Eye (tissue), 1 donor: ENCODE results near the gene BFSP2.
A peak's percentile ranks its signal among the peaks of the same experiment; 100 is the strongest.

Source experiments
- DNase-seq: peaks from one replicate; pipeline ENCODE4 v3.0.0-alpha.2; 2015

Gene BFSP2

GRCh38 chr3:133400006-133400515 is at the start of gene BFSP2:
BFSP2 (plus strand) TSS chr3:133400056; CDS start chr3:133400084, 28 bp downstream.
- no peak for DNase-seq

- DNase-seq: no peak
These were observed 45.1 kb upstream of the BFSP2 start for GRCh38 chr3:133354721-133355120.

DNA sequence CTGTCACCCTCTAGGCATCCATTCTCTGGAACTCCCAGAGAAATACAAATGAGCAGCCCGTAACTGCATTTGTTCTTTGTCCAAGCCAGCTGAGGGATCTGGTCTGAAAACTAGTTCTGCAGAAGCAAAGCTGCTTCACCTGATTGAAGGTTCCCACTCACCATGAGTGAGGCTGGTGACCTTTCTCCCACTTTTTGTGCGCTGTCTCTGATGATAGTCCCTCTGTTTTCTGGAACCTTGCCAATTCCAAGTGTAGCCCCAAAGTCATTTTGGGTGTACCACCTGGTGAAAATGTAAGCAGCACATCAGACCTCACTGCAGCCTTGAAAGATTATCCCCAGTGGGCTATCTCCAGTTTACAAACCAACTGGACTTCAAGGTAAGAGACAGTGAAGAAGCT is 39.4 kb upstream of the BFSP2 start:
- DNase-seq: no peak

- no peak for DNase-seq
These were observed 38.8 kb upstream of the BFSP2 start for GRCh38 chr3:133361011-133361410.

DNA sequence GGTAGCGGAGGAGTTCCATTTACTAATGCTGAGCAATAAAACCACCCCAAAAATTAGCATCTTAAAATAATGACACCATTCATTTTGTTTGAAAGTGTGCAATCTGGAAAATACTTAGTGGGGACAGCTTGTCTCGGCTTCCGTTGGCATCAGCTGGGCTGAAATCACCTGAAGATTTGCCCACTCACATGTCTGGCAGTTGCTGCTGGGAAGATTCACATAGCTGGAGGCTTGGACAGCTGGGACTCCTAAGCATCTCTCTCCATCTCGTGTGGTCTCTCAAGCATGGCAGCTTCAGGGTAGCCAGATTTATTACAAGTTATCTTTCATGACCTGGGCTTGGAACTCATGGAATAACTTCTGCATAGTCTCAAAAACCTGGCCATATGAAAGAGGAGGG is 38.4 kb upstream of the BFSP2 start:
- no peak for DNase-seq

DNA sequence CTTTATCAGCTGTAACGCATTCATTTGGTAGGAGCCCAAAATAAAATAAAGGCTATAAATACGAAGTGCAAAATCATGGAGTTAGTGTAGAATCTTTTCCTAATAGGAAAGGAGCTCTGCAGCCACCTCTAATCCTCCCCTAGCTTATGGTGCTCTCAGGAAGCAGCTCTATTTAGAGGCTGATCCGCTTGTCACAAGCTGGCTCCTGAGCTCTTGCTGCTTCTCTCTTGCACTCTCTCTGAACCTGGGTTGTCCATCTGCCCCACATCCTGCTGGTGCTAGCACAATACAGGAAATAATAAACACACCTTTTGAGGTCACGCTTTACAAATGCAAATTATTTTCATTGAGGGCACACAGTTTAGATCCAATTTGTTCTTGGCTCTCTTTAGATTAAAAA is 37.3 kb upstream of the BFSP2 start:
- no peak for DNase-seq

- no peak for DNase-seq
These were observed 35.2 kb upstream of the BFSP2 start for GRCh38 chr3:133364704-133365103.

GRCh38 chr3:133366921-133367320 is 32.9 kb upstream of the BFSP2 start:
- no peak for DNase-seq

- DNase-seq: no peak
These were observed 32.5 kb upstream of the BFSP2 start for GRCh38 chr3:133367403-133367802.

- DNase-seq: no peak
These were observed 31.9 kb upstream of the BFSP2 start for GRCh38 chr3:133367956-133368355.

DNA sequence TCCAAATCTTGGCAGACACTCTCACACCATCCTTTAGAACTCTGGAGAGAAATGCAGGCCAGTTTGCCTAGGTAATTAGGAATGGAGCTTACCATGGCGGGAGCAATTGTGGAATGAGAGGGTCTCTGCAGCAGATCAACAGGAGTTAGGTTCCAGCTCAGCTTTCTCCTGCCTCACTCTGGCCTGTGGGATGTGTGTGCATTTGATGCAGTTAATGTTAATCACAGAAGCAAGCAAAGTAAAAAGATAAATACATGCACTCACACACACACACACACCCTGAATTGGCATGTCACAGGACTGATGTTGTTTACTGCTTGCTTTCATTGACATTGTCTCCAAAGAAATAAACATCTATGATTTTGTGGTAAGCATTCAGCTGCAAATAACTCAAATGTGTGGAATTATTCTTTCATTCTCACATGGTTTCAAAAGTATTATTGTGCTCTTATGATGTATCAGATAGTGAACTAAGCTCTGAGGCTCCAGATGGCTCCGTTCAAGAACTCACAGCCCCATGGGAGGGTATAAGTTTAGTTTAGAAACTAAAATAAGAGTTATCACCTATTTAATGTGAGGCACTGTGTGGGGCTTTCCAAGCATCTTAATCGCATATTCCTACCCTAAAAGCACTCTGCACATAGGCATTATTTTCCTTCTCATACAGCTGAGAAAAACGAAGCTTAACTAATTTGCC is 31.3 kb upstream of the BFSP2 start:
- DNase-seq: no peak

DNA sequence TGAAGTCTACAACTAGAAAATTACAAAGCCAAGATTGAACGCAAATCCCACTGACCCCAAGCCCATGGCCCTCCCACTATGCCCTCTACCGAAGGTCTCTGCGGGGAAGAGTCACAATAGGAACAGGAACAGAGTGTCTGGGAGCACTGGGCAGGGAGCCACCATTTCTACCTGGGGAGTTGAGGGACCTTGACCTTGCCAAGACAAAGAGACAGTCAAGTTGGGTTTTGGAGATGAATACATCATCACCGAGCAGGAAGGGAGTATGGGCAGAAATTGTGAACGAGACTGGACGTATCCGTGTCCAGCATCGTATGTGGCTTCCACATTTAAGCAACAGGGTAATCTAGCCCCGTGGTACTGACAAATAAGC is 30.8 kb upstream of the BFSP2 start:
- no peak for DNase-seq

DNA sequence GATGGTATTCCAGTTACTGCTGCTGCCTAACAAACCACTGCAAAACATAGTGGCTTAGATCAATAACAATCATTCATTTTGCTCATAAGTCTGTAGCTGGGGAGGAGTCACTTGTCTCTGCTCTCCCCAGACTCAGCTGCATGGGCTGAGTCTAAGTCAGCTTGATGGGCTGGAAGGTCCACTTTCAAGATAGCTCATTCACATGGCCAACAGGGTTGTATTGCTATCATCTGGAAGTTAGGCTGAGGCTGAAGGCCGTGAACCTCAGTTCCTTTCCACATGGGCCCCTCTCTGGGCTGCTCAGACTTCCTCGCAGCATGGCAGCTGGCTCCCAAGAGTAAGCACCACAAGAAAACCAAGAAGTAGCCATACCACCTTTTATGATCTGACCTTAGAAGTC is 28.7 kb upstream of the BFSP2 start:
- DNase-seq: no peak

DNA sequence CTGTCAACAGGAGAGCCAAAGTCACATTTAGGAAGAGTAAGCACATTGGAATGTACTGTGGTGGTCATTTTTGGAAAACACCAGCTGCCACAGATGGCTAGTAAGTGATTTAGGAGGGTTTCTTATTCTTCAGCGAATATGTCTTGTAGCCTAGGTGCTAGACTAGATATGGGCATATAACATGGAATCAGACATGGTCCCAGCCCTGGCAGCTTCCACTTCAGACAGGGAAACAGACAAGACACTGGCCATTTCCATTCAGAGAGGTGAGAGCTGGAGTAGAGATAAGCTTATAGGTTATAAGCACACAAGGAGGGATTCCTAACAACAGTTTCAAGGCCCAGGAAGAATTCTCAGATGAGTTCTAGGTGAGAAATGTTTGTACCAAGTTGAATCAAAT is 28.2 kb upstream of the BFSP2 start:
- no peak for DNase-seq

DNA sequence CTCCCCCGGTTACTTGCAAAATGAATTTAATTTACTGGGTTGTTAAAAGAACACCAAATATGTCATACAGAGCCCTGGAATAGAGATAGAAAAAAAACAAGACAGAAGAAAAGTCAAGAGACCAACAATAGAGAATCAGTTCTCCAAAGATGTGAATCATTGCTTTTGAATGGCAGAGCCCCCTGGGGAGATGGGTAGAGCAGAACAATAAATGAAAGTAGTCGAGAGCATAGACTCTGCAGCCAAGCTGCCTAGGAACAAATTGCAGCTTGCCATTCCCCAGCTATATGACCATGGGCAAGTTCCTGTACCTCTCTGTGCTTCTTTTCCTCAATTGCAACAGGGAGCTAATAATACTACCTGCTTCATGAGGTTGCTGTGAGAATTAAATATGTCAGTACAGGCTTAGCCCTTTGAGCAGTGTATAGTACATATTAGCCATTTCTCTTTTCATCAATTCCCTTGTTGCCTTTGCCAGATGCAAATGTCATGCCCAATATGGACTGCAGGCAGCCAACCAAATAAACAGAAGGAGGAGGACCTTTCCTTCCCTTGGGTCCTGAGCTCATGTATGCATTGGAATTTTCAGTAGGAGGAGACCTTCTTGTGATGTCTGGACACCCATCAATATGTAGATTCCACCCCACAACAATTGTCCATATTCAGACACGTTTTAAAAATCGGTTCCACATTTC is 25.0 kb upstream of the BFSP2 start:
- DNase-seq: peak; percentile 51

DNA sequence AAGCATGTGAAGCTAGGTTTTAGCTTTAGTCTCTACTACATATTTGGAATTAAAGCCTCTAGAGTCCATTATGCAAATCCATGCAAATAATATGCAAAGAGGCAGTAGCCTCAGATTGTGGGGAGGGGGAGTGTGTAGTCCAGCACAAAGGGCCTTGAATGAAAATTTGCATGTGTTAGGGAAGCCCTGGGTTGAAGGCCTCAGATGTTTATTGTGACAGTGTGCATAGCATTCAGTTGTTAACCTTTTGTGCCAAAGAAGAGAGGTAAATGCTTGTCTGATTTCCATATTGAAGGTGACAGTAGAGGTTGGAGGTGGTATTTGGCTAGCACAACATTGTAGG is 24.5 kb upstream of the BFSP2 start:
- DNase-seq: no peak

DNA sequence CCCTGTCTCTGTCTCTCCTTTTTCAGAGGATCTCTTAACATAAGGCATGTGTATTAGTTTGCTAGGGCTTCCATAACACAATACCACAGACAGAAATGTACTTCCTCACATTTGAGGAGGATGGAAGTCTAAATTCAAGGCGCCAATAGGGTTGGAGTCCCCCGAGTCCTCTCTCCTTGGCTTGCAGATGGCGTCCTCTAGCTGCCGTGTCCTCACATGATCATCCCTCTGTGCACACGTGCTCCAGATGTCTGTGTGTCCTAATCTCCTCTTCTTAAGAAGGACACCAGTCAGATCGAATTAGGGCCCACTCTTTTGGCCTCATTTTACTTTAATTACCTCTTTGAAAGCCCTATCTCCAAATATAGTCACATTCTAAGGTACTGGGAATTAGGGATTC is 23.0 kb upstream of the BFSP2 start:
- peak; percentile 61 for DNase-seq

- DNase-seq: peak; percentile 67
These were observed 22.5 kb upstream of the BFSP2 start for GRCh38 chr3:133377396-133377795.

GRCh38 chr3:133379926-133380325 is 19.9 kb upstream of the BFSP2 start:
- DNase-seq: no peak

DNA sequence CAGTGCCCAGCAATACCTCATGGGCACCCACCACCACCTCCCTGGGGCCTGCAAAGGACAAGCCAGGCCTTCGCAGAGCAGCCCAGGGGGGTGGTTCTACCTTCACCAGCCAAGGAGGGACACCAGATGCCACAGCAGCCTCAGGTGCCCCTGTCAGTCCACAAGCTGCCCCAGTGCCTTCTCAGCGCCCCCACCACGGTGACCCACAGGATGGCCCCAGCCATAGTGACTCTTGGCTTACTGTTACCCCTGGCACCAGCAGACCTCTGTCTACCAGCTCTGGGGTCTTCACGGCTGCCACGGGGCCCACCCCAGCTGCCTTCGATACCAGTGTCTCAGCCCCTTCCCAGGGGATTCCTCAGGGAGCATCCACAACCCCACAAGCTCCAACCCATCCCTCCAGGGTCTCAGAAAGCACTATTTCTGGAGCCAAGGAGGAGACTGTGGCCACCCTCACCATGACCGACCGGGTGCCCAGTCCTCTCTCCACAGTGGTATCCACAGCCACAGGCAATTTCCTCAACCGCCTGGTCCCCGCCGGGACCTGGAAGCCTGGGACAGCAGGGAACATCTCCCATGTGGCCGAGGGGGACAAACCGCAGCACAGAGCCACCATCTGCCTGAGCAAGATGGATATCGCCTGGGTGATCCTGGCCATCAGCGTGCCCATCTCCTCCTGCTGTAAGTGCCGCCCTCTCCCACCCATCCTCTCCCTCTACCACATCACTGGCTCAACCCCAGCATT is 19.2 kb upstream of the BFSP2 start:
- DNase-seq: no peak

DNA sequence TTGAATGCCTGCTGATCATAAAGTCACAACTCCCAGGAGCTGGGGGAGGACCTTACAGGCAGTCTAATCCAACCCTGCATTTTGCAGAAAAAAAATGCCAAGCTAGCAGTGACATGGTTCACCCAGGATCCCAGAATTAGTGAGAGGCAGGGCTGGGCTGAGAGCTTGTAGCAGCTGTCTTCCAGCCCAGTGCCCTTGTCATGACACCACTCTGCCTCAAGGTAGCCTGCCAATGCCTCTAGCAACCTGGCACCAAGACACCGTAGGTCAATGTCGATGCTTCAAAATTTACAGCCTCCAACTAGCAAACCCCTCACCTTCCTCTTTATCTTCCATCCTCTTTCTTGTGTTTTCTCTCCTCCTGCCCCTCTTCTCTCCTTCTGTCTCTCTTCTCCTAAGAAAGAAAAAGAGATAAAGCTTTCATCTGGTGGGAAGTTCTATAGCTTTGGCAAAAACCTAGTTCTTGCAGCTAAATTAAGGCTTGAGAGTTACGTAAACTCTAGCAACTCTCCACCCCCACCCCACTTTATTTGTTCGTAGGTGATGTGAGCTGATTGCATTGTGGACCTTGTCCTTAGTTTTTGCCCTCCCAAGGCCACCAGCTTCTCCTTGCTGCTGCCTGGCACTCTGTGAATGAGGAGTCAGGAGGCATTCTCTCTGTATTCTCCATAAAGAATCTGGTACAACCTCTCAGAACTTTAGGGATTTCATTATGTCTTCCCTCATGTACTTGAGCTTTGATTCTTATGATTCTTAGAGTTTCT is 18.3 kb upstream of the BFSP2 start:
- no peak for DNase-seq

GRCh38 chr3:133383175-133383574 is 16.7 kb upstream of the BFSP2 start:
- DNase-seq: no peak

GRCh38 chr3:133383741-133384140 is 16.1 kb upstream of the BFSP2 start:
- no peak for DNase-seq
